Measurements from ENCODE around the gene AMBRA1. TPM values are rescaled to one million over a fixed set of nuclear protein-coding genes. Genes with fewer than 3 reads are reported as not detected.

Gene AMBRA1
- total and polyA plus RNA-seq, 2 of the 8 experiments (the other 6 are each of a cell fraction or from before 2014, with no cell fraction given): 14.2 to 37.4 TPM

- no peak for DNase-seq (ENCODE audit: low read depth in 1 of 2, low spot score in 2 of 2)
- no peaks in the 10 kb centered on the region for H3K23me2 ChIP-seq (ENCODE audit: low read depth, low read length)
Measured at GRCh38 chr11:46362156-46363030, 231.4 kb downstream of the AMBRA1 start.

More at GRCh38 chr11:46362156-46363030, 231.4 kb downstream of the AMBRA1 start:
- Histone ChIP-seq H4K5ac (ENCODE audit: insufficient read length, low read depth, low read length) (no peak overlapping the region), H2BK20ac (ENCODE audit: low read length) (no peak overlapping the region), H3K79me1 (ENCODE audit: low read depth, low read length) (peaks cover 26% of the 10 kb centered on the region), H2AK5ac (ENCODE audit: low read depth, low read length) (no peak overlapping the region), H2BK120ac (replicated peaks; ENCODE audit: low read depth, low read length) (no peak overlapping the region), H2BK5ac (ENCODE audit: low read depth, low read length) (peak overlapping the region; percentile 71; the same call in 1 of the 2 replicates), H3K56ac (replicated peaks; ENCODE audit: insufficient read length, low read depth, low read length) (no peak overlapping the region), H3K18ac (ENCODE audit: extremely low read depth, low read length) (no peak overlapping the region; the same call in 1 of the 2 replicates), H4K8ac (ENCODE audit: extremely low read depth, insufficient read depth, low read length) (peak overlapping the region; percentile 69), H3K4ac (replicated peaks; ENCODE audit: insufficient read length, low read depth, low read length) (no peak overlapping the region), H2BK15ac (ENCODE audit: low read length) (0 out of 2 replicates have a peak overlapping the region, but pooled peaks have one; percentile 5), H4K91ac (replicated peaks; ENCODE audit: insufficient read length, low read length) (peak overlapping the region; percentile 19), H3K9me3 (ENCODE audit: insufficient read depth in 2 of 2, low read depth in 1 of 2, low read length in 1 of 2) (no peaks in the 10 kb centered on the region), H3K36me3 (ENCODE audit: control insufficient read depth in 2 of 4, insufficient read depth in 4 of 4, low read length in 3 of 4) (no peaks in the 10 kb centered on the region), H3K4me3 (ENCODE audit: extremely low read depth in 1 of 4, insufficient read depth in 2 of 4, low read depth in 3 of 4, low read length in 4 of 4) (no peak overlapping the region), H3K27me3 (replicated peaks in 1 of 4; ENCODE audit: control insufficient read depth in 3 of 4, extremely low read depth in 1 of 4, insufficient read depth in 3 of 4, low read length in 3 of 4) (no peaks in the 10 kb centered on the region), H4K20me1 (replicated peaks in 1 of 2; ENCODE audit: control insufficient read depth in 1 of 2, insufficient read depth in 2 of 2, low read length in 2 of 2) (peaks cover 11 to 35% of the 10 kb centered on the region in 2 experiments), H3K23ac (ENCODE audit: insufficient read length) (no peak overlapping the region), H3K79me2 (ENCODE audit: control insufficient read depth in 1 of 2, insufficient read depth in 2 of 2, low read length in 2 of 2) (peaks cover 0 to 62% of the 10 kb centered on the region in 2 experiments; a peak in 2 of 4 replicates), H2AFZ (ENCODE audit: low read length) (no peak overlapping the region), H3K14ac (ENCODE audit: insufficient read length) (no peak overlapping the region), H2BK12ac (ENCODE audit: low read depth, low read length) (peak overlapping the region; percentile 4; the same call in 1 of the 2 replicates), H3K4me1 (replicated peaks in 1 of 4; ENCODE audit: control insufficient read depth in 3 of 4, insufficient read depth in 4 of 4, low read length in 3 of 4) (peaks cover 0 to 24% (median 14%) of the 10 kb centered on the region in 4 experiments; a peak in 6 of 7 replicates), H3K4me2 (ENCODE audit: insufficient read depth in 1 of 2, low read depth in 2 of 2, low read length in 2 of 2) (no peak overlapping the region), H3K9ac (replicated peaks in 1 of 4; ENCODE audit: extremely low read depth in 1 of 4, low read depth in 3 of 4, low read length in 3 of 4) (no peak overlapping the region), H3K27ac (ENCODE audit: low read depth, low read length) (peak overlapping the region; percentile 57)
- no peak for FAIRE-seq
- ChIA-PET CTCF (ENCODE audit: partially characterized antibody) (interaction anchor here (1.0 to 44.5 kb wide), 6 partner anchors 3 to 48 kb away, joined by 3 to 1004 read pairs (median 8); partner anchors contain the start of genes DGKZ and MDK), POLR2A (ENCODE audit: partially characterized antibody) (interaction anchor here (1.4 to 7.8 kb wide), 2 partner anchors 12 to 21 kb away, joined by 4 to 69 read pairs; partner anchors contain the start of gene DGKZ)
- 91% methylated on average over 17 of the region's 20 CpGs; no CpG with 5 or more reads in 1 of the 2 experiments for WGBS, 2 experiments (ENCODE audit: extremely low coverage in 1 of 2, insufficient coverage in 1 of 2, insufficient read length in 1 of 2, insufficient replicate concordance in 2 of 2, low coverage in 1 of 2, low lambda C conversion rate in 2 of 2, missing lambda C conversion rate in 1 of 2)
- TF ChIP-seq NRF1 (IDR thresholded peaks at IDR 0.05; ENCODE audit: low read depth, low read length): no peak
- no peak for TF ChIP-seq ASH2L (IDR thresholded peaks at IDR 0.05; ENCODE audit: low read length)
- TF ChIP-seq TEAD4 (IDR thresholded peaks at IDR 0.05; ENCODE audit: low read depth, low read length): no peak
- TF ChIP-seq HDAC6 (IDR thresholded peaks at IDR 0.05; ENCODE audit: low read depth, low read length): no peak
- TF ChIP-seq RXRA (IDR thresholded peaks at IDR 0.05; ENCODE audit: insufficient read depth, low read depth, low read length): no peak

Data from H1 (cell line).